Measurements from ENCODE around the gene RNF123. TPM values are rescaled to one million over a fixed set of nuclear protein-coding genes. Genes with fewer than 3 reads are reported as not detected.

Gene RNF123
- total RNA-seq, 1 donor, result 19.4 TPM

DNA sequence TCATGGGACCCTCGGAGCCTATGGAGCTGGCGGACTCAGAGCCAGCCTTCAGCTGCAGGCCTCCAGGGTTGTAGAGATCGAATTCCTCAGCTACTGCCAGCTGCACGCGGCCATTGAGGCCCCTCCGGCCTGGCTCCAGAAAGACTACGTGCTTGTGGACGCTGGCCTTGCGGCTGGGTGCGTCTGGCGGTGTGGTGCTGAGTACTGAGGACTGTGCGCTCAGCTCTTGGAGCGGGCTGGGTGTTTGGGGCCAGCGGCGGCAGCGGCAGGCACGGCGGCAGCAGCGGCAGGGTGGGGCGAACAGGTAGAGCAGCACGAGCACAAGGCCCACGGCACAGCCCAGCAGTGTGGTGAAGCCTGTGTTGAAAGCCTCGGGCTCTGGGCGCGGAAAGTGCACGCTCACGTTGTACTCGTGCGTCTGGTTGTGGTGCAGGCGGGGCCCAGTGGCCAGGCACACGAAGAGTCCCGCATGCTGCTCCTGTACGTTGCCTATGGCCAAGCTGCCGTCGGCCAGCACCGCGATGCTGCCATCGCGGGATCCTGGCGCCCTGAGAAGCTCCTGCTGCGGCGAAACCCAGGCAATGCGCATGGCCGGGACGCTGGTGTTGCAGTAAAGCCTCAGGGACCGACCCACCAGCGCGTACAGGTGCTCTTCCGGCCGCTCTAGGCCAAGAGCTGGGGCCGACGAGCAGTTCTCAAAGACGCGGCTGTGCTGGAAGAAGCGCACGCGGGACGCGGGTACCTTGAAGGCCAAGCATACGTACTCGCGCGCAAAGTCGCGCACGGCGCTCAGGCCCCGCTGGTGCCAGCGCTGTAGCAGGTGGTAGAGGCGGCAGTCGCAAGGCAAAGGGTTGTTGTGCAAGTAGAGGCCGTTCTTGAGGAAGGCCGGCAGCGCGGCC, 28.9 kb downstream of the RNF123 start:
- DNase-seq (ENCODE audit: low read depth), result no peak
- H3K4me3 ChIP-seq (ENCODE audit: low read depth, low read length), result no peak overlapping the region
- TF ChIP-seq, protein P1, sequence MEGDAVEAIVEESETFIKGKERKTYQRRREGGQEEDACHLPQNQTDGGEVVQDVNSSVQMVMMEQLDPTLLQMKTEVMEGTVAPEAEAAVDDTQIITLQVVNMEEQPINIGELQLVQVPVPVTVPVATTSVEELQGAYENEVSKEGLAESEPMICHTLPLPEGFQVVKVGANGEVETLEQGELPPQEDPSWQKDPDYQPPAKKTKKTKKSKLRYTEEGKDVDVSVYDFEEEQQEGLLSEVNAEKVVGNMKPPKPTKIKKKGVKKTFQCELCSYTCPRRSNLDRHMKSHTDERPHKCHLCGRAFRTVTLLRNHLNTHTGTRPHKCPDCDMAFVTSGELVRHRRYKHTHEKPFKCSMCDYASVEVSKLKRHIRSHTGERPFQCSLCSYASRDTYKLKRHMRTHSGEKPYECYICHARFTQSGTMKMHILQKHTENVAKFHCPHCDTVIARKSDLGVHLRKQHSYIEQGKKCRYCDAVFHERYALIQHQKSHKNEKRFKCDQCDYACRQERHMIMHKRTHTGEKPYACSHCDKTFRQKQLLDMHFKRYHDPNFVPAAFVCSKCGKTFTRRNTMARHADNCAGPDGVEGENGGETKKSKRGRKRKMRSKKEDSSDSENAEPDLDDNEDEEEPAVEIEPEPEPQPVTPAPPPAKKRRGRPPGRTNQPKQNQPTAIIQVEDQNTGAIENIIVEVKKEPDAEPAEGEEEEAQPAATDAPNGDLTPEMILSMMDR (IDR thresholded peaks at IDR 0.05; ENCODE audit: insufficient read depth, low read length), result no peak

DNA sequence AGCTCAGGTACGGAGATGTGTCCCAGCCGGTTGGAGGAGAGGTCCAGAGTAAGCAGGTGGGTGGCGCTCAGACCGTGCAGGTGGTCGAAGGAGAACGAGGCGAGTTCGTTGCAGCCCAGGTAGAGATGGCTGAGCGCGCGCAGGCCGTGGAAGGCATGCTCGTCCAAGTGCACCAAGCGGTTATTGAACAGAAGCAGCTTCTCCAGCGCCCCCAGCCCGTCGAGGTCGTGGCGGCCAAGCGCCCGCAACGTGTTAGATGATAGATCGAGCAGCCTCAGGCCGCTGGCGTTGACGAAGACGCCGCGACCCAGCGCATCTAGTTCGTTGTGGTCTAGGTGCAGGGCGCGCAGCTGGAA, 29.5 kb downstream of the RNF123 start:
- DNase-seq (ENCODE audit: low read depth), result no peak
- TF ChIP-seq, protein P1 (IDR thresholded peaks at IDR 0.05; ENCODE audit: insufficient read depth, low read length), result no peak

DNA sequence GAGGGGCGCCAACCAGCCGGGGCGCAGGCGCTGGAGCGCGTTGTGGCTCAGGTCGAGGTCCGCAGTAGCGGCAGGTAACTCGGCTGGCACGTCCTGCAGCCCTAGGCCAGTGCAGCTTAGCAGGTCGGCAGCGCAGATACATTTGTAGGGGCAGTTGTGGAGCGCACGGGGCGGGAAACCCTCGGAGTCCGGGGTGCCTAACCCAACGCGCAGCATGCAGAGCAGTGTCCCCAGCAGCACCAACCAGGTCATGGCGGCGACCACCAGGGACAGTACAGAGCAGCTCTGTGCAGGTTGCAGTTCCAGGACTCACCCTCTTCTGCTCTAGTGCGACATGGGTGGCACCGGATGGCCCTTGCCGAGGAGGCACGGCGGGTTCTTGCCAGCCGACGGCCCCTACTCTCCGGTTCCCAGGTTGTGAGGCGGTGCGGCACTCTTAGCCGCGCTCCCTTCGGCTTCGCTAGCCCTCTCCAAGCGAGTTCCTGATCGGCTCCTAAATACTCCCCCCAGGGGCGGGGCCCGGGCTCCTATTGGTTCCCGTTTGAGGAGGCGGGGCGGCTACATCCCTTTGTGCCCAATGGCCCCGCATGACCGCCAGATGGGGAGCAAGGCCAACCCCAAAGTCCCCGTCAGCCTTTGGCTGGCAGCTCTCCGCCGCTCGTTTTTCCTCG, 30.0 kb downstream of the RNF123 start, which contains the start of gene AMIGO3:
Gene AMIGO3 (minus strand): TSS at position 471 of the 671 bp plus-strand sequence. CDS start 219 bp downstream, at position 252.
- peak; percentile 89 for DNase-seq (ENCODE audit: low read depth)
- TF ChIP-seq, protein P1 (IDR thresholded peaks at IDR 0.05; ENCODE audit: insufficient read depth, low read length), result peak; percentile 63
- peak within 1 kb of the TSS; percentile 68 for H3K4me3 ChIP-seq (ENCODE audit: low read depth, low read length)

More for the DNA sequence above, 29.5 kb downstream of the RNF123 start:
- peak overlapping the region; percentile 68 for H3K4me3 ChIP-seq (ENCODE audit: low read depth, low read length)

DNA sequence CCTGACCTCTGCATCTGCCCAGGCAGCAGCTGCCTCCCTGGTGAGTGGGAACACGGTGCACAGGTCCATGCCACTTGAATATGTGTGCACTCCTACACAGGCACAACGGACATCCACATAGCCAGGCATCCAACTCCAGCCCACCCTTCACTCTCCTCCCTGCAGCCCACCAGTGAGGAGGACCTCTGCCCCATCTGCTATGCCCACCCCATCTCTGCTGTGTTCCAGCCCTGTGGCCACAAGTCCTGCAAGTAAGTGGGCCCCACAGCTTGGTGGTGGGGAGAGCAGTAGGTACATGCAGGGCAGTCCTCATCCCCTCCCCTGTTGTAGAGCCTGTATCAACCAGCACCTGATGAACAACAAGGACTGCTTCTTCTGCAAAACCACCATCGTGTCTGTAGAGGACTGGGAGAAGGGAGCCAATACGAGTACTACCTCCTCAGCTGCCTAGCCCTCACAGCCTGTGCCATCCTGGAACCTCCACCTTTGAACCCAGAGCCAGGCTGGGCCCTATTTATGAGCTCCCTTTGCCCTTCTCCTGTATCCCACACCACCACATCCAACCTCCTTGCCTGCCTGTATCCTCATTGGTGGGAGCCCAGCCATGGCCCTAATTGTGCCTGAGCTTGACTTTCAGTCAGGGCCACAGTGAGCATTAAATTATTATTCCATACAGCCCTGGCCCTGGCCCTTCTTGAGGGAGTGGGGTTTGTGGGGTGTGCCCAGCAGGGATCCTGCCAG, 31.7 kb downstream of the RNF123 start:
- H3K4me3 ChIP-seq (ENCODE audit: low read depth, low read length), result no peak overlapping the region
- TF ChIP-seq, protein P1 (IDR thresholded peaks at IDR 0.05; ENCODE audit: insufficient read depth, low read length), result no peak
- no peak for DNase-seq (ENCODE audit: low read depth)

DNA sequence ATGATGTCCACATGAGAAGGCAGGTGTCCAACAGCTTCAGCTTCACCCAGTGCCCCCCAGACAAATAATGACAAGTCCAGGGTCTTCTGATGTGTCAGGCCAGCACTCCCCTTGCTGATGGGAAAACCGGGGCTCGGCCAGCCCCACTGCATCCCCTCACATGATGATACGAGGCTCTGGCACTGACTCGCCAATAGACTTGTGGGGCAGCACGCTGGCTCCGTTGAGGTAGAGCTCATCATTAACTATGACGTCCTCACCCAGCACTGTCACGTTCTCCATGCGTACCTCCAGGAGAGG, 32.2 kb downstream of the RNF123 start:
- TF ChIP-seq, protein P1 (IDR thresholded peaks at IDR 0.05; ENCODE audit: insufficient read depth, low read length), result no peak
- DNase-seq (ENCODE audit: low read depth), result no peak
- no peak overlapping the region for H3K4me3 ChIP-seq (ENCODE audit: low read depth, low read length)

DNA sequence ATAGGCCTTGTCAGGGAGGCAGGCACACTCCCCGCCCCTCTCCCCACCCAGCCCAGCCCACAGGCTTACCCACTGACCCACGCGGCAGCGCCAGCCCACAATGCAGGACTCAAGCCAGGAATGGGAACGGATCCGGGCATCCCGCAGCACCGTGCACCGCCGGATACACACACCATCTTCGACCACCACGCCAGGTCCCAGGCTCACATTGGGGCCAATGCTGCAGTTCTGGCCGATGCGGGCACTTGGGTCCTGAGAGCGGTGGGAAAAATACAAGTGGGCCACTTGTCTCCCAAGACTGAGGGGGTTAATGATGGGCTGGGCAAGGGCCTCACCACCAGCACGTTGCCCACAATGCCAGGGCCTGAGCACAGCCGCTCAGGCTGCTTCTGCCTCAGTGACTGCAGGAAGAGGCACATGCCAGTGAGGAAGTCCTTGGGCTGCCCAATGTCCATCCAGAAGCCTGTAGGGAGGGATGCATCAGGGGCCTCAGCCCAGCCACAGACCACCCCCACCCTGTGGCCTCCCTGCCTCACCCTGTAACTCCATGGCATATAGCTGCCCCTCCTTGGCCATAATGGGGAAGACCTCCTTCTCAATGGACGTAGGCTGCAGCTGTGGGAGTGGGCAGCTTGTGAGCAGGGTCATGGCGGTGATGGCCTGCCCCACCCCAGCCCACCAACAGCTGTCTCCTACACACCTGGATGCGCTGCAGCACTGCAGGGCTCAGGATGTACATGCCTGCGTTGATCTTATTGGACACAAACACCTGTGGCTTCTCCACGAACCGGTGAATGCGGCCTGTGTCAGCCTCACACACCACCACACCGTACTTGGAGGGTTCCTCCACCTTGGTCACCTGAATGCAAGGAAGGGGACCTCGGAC, 32.8 kb downstream of the RNF123 start:
- peak overlapping the region; percentile 100 for H3K4me3 ChIP-seq (ENCODE audit: low read depth, low read length)
- DNase-seq (ENCODE audit: low read depth), result no peak
- TF ChIP-seq, protein P1 (IDR thresholded peaks at IDR 0.05; ENCODE audit: insufficient read depth, low read length), result no peak
